DOHH2 (cell line): ENCODE data around the gene SLC6A3.

Source experiments
- H3F3A ChIP-seq: fragments of 200-600 bp; sonication (generic), shearing (Covaris generic); 2 replicates; pipeline ENCODE4 v1.6.0; 2016; ENCODE audit warnings: antibody characterized with exemption, mild to moderate bottlenecking; ENCODE audit not compliant: control insufficient read depth, insufficient read depth
- H3K27ac ChIP-seq: fragments of 200-600 bp; sonication (generic); 2 replicates; pipeline ENCODE4 v1.5.1; 2014; ENCODE audit warnings: low read depth, mild to moderate bottlenecking, low read length, moderate library complexity
- H3K27me3 ChIP-seq: fragments of 200-600 bp; sonication (generic); 2 replicates; pipeline ENCODE4 v1.6.1; 2014; ENCODE audit warnings: mild to moderate bottlenecking, low read length, mixed read lengths; ENCODE audit not compliant: control insufficient read depth
- H3K36me3 ChIP-seq: fragments of 200-600 bp; sonication (generic); 2 replicates; pipeline ENCODE4 v1.6.1; 2014; ENCODE audit warnings: mild to moderate bottlenecking, low read length, moderate library complexity, mixed read lengths; ENCODE audit not compliant: control insufficient read depth
- H3K4me1 ChIP-seq: fragments of 200-600 bp; sonication (generic); 2 replicates; pipeline ENCODE4 v1.6.1; 2014; ENCODE audit warnings: mild to moderate bottlenecking, low read length, mixed read lengths; ENCODE audit not compliant: control insufficient read depth
- H3K4me2 ChIP-seq: fragments of 200-600 bp; sonication (generic); 2 replicates; pipeline ENCODE4 v1.6.0; 2014; ENCODE audit warnings: mild to moderate bottlenecking, low read length, moderate library complexity
- H3K4me3 ChIP-seq: fragments of 200-600 bp; sonication (generic); 2 replicates; pipeline ENCODE4 v1.5.1; 2014; ENCODE audit warnings: mild to moderate bottlenecking, low read length, mixed read lengths
- H3K79me2 ChIP-seq: fragments of 200-600 bp; sonication (generic); 2 replicates; pipeline ENCODE4 v1.6.1; 2014; ENCODE audit warnings: mild to moderate bottlenecking, low read length, mixed read lengths; ENCODE audit not compliant: control insufficient read depth
- H3K9me2 ChIP-seq: fragments of 200-600 bp; sonication (generic); replicated peaks from 2 replicates; pipeline ENCODE4 v1.6.1; 2014; ENCODE audit warnings: mild to moderate bottlenecking, low read length, mixed read lengths; ENCODE audit not compliant: control insufficient read depth
- H3K9me3 ChIP-seq: fragments of 200-600 bp; sonication (generic); 2 replicates; pipeline ENCODE4 v1.6.1; 2014; ENCODE audit warnings: antibody characterized with exemption, low read length, mixed read lengths; ENCODE audit not compliant: control insufficient read depth, insufficient read depth
- H4K20me1 ChIP-seq: fragments of 200-600 bp; sonication (generic); 2 replicates; pipeline ENCODE4 v1.6.0; 2014; ENCODE audit warnings: low read depth, mild to moderate bottlenecking, antibody characterized with exemption, low read length, moderate library complexity; ENCODE audit not compliant: control insufficient read depth, insufficient read depth
- CTCF ChIP-seq: fragments of 200-600 bp; sonication (generic); IDR thresholded peaks from one replicate; pipeline ENCODE4 v1.5.1; 2014; ENCODE audit warnings: antibody characterized with exemption, mild to moderate bottlenecking, low read depth, low read length; ENCODE audit not compliant: poor library complexity, severe bottlenecking
- EZH2phosphoT487 ChIP-seq: fragments of 200-600 bp; sonication (generic); IDR thresholded peaks from 2 replicates; pipeline ENCODE4 v1.6.1; 2017; ENCODE audit warnings: borderline replicate concordance, mild to moderate bottlenecking, antibody characterized with exemption, low read length, moderate library complexity, mixed read lengths

The SLC6A3 gene

GRCh38 chr5:1444361-1445189 is 665 bp downstream of the SLC6A3 start:
- Histone ChIP-seq H3K27me3 (no peaks in the 10 kb centered on the region), H3K9me2 (no peaks in the 10 kb centered on the region)
- TF ChIP-seq EZH2phosphoT487, result no peak
- no peak for TF ChIP-seq CTCF

GRCh38 chr5:1443991-1444360 is 1.3 kb downstream of the SLC6A3 start:
- TF ChIP-seq CTCF (no peak), EZH2phosphoT487 (no peak)
- no peaks in the 10 kb centered on the region for H3K27me3 ChIP-seq

More at GRCh38 chr5:1444361-1445189, 665 bp downstream of the SLC6A3 start:
- H3K36me3 ChIP-seq, result no peaks in the 10 kb centered on the region
- no peak overlapping the region for H3K4me3 ChIP-seq
- no peaks in the 10 kb centered on the region for H3K4me1 ChIP-seq
- no peaks in the 10 kb centered on the region for H3F3A ChIP-seq
- no peak overlapping the region for H3K27ac ChIP-seq
- no peaks in the 10 kb centered on the region for H3K79me2 ChIP-seq
- no peaks in the 10 kb centered on the region for H4K20me1 ChIP-seq
- H3K4me2 ChIP-seq, result no peak overlapping the region
- H3K9me3 ChIP-seq, result no peaks in the 10 kb centered on the region; the same call in 1 of the 2 replicates

GRCh38 chr5:1443171-1443570 is 2.1 kb downstream of the SLC6A3 start:
- no peaks in the 10 kb centered on the region for H3K4me1 ChIP-seq
- H3F3A ChIP-seq, result no peaks in the 10 kb centered on the region
- TF ChIP-seq EZH2phosphoT487, result no peak
- no peak for TF ChIP-seq CTCF
- no peaks in the 10 kb centered on the region; the same call in 1 of the 2 replicates for H3K9me3 ChIP-seq
- no peak overlapping the region for H3K4me2 ChIP-seq
- H3K9me2 ChIP-seq, result no peaks in the 10 kb centered on the region
- no peaks in the 10 kb centered on the region for H3K27me3 ChIP-seq
- H3K27ac ChIP-seq, result no peak overlapping the region
- no peaks in the 10 kb centered on the region for H4K20me1 ChIP-seq
- H3K4me3 ChIP-seq, result no peak overlapping the region
- H3K79me2 ChIP-seq, result no peaks in the 10 kb centered on the region
- H3K36me3 ChIP-seq, result no peaks in the 10 kb centered on the region

More at GRCh38 chr5:1443991-1444360, 1.3 kb downstream of the SLC6A3 start:
- no peak overlapping the region for H3K4me3 ChIP-seq
- no peaks in the 10 kb centered on the region for H3K9me2 ChIP-seq
- H3K79me2 ChIP-seq, result no peaks in the 10 kb centered on the region
- no peaks in the 10 kb centered on the region for H3K36me3 ChIP-seq
- no peaks in the 10 kb centered on the region for H4K20me1 ChIP-seq
- no peak overlapping the region for H3K27ac ChIP-seq
- no peak overlapping the region for H3K4me2 ChIP-seq
- H3K4me1 ChIP-seq, result no peaks in the 10 kb centered on the region
- H3K9me3 ChIP-seq, result no peaks in the 10 kb centered on the region; the same call in 1 of the 2 replicates
- H3F3A ChIP-seq, result no peaks in the 10 kb centered on the region
